Activated CD8-positive, alpha-beta memory T cell treated with anti-CD3 and anti-CD28 coated beads, Interleukin-2, amount 50 U/mL, for 1 hour (primary cell): ENCODE data around the gene SLC35E2B.
"Not testable (repeated sequence)": the region's sequence is repeated elsewhere in the genome, so short reads cannot be mapped to it uniquely, and the experiment has no call there.

ENCODE experiments used
- DNase-seq: peaks from one replicate; pipeline ENCODE4 v3.0.0-alpha.2; 2020; ENCODE audit errors: extremely low read depth

SLC35E2B gene

DNA sequence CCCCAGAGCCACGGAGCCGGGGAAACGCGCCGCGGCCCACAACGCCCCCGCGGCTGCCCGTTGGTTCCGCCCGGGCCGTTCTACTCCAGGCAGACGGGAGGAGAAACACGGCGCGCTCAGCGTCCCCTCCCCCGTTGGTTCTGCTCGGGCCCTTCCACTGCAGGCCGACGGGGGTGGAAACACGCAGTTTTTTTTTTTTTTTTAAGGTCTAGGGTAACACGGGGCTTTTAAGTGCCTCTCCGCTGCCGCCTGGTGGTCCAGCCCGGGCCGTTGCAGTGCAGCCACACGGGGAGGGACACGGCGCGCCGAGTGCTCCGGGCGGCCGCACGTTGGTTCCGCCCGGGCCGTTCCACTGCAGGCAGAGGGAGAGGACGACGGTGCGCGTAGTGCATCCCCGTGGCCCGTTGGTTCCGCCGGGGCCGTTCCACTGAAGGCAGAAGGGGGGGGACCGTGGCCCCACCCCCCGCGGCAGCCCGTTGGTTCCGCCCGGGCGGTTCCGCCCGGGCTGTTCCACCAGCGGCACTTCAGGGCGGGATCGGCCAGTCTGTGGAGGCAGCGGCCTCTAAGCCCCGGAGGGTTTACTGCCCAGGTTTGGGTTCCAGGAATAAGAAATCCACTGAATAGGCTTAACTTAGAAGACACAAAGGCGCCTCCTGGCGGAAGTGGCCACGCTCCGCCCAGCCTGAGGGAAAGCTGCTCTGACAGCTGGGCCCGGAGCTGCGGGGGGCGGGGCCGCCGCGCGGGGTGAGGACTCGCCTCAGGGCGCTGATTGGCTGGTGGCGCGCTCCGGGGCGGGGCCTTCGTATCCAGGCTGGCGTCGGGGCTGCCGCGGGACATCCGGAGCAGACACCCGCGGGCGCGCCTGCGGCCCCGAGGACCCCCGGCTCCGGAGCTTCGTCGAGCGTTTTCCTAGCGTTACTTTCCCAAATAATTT, at the start of gene SLC35E2B:
TSS of gene SLC35E2B (minus strand) at position 82 of the 934 bp plus-strand sequence. CDS start 16,096 bp downstream, outside the sequence.
- peak; percentile 90 for DNase-seq

DNA sequence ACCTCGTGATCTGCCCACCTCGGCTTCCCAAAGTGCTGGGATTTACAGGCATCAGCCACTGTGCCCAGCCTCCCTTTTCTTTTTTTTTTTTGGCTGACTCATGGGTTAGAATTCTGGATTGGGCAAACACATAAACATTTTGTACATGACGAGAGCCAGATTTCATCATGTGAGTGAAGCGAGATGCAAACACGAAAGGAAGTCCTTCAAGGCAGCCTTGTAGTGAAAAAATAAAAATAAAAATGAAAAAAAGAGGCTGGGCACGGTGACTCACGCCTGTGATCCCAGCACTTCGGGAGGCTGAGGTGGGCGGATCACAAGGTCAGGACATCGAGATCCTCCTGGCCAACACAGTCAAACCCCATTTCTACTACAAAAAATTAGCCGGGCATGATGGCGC, 48.4 kb upstream of the SLC35E2B start:
- not testable (repeated sequence) for DNase-seq

GRCh38 chr1:1738799-1739337, 46.3 kb upstream of the SLC35E2B start:
- DNase-seq, result not testable (repeated sequence)

DNA sequence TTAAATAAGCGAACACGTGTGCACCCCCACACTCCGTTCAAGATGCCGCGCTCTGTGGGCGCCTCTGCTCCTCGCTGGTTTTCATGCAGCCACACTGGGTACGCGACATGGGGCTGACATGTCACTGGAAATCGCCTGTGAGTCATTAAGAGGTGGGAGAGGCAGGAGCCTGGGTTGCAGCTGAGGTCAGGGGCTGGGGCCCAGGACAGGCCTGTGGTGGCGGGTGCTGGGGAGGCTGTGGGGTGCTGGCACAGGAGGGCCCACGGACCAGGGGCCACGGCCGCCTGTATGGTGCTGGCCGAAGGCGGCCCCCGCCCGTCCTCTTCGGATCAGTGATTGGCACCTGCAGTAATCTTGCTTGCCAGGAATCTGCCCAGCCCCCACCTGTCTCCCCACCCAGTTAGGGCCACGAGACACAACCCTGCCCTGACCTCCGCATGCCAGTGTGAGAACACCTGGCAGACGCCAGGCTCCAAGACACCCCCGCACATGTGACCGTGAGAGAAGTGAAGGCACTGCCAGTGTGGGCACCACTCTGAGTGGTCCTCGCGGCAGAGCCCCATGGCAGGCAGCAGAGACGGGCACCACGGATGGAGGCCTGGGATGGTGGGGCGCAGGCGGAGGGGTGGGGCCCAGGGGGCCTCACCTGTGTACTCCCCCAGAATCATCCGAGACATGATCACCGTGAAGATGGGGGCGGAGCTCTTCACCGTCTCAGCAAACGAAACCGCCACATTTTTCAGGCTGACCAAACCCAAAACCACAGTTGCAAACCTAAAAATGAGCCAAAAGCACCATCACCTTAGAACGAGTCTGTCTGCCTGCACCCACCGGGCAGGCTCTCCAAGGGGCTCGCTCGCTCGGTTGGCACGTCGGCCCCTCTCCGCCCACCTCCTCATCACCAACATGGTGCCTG, 45.3 kb upstream of the SLC35E2B start:
- DNase-seq, result not testable (repeated sequence)

GRCh38 chr1:1732381-1732780, 39.8 kb upstream of the SLC35E2B start:
- DNase-seq, result no peak

DNA sequence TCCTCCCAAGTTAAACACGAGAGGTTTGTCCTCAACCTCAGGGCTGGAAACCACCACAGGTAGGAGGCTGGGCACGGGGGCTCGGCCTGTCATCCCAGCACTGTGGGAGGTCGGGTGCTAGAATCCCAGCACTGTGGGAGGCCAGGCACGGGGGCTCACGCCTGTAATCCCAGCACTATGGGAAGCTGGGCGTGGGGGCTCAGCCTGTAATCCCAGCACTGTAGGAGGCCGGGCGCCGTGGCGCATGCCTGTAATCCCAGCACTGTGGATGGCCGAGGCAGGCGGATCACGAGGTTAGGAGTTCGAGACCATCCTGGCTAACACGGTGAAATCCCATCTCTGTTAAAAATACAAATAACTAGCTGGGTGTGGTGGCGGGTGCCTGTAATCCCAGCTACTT, 38.3 kb upstream of the SLC35E2B start:
- DNase-seq, result no peak

- DNase-seq, result not testable (repeated sequence)
These were observed 37.6 kb upstream of the SLC35E2B start for GRCh38 chr1:1730230-1730629.

DNA sequence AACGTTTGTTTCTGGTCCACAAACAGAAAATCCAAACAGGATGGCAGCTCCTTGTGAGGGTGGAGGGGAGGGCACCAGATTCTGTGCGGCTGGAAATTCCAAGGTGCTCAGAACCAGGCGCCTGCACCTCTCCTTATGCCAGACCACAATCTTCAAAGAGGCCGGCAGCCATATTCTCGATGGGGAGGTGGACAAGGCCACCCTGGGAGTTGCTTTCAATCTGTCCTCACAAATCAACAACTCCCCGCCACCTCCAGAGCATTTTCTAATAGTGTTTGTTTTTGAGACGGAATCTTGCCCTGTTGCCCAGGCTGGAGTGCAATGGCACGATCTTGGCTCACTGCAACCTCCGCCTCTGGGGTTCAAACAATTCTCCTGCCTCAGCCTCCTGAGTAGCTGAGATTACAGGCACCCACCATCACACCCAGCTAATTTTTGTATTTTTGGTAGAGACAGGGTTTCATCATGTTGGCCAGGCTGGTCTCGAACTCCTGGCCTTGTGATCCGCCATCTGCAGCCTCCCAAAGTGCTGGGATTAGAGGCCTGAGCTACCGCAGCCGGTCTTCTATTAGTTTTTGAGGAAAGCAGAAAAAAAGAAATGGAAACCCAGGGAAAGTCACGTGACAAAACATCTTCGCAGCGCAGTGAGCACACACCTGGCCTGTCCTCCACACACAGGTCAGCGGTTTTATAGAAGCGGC, 36.7 kb upstream of the SLC35E2B start:
- not testable (repeated sequence) for DNase-seq

- not testable (repeated sequence) for DNase-seq
These were observed 35.9 kb upstream of the SLC35E2B start for GRCh38 chr1:1728308-1729005.

DNA sequence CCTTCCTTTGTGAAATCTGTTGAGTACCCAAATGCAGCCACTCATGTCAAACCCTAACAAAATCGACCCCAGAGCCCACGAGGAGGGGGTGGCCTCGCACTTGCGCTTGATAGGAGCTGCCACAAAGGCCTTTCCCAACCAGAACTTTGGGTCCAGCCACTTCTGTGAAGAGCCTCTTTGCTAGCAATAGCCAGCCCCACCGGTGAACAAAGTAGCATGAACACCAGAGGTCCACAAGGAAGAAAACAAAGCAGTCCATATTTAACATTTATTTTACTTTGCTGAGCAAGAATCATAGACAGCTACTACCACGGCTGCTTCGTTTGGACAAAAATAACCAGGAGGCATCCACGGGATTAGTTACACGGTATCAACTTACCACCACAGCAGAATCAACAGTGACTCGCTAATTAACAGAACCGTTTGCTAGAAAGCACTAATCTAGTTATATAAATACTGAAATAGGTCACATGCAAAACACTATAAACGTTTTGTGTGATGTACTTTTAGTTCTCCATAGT, 34.6 kb upstream of the SLC35E2B start:
- DNase-seq, result not testable (repeated sequence)

GRCh38 chr1:1726088-1726487, 33.5 kb upstream of the SLC35E2B start:
- not testable (repeated sequence) for DNase-seq

DNA sequence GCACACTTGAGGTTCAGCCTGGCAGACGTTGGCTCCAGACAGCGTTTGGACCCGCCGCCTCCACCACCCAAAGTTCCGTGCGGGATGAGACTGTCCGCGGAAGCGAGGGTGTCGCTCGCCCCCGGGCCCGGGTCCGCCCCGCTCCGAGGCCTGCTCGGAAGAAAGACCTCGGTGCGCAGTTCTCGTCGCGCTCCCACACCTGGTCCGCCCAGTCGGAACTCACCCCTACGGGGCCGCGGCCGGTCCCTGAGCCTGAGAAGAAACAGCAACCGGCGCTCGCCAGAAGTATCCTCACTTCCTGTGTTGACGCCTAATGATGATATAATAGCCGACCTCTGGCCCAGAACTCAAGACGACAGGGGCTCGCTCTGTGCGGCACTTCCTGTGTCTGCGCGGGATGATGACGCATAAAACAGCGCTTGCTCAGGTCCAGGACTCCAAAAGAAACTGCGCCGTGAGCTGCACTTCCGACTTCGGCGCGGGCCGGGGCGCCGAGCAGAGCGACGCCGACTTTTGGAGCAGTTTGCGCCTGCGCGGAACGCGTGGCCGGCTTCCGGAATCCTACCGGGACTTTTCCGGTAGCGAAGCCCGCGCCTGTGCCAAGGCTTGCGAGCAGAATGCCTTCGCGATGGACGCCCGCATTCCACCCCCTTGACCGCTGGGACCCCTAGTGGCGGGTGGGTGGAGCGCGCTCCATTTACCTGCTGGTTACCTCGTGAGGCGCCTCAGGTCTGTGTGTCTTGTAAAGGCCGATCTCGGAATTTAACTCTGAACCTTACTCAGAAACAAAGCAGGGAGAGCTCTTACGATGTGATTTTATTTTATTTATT, 31.7 kb upstream of the SLC35E2B start, which contains the start of gene CDK11A:
TSS of gene CDK11A (minus strand) at position 323 of the 830 bp plus-strand sequence. CDS start 1,539 bp downstream, outside the sequence.
- peak; percentile 99 for DNase-seq

GRCh38 chr1:1721201-1721600, 28.6 kb upstream of the SLC35E2B start:
- no peak for DNase-seq

- not testable (repeated sequence) for DNase-seq
These were observed 22.7 kb upstream of the SLC35E2B start for GRCh38 chr1:1715109-1715883.

DNA sequence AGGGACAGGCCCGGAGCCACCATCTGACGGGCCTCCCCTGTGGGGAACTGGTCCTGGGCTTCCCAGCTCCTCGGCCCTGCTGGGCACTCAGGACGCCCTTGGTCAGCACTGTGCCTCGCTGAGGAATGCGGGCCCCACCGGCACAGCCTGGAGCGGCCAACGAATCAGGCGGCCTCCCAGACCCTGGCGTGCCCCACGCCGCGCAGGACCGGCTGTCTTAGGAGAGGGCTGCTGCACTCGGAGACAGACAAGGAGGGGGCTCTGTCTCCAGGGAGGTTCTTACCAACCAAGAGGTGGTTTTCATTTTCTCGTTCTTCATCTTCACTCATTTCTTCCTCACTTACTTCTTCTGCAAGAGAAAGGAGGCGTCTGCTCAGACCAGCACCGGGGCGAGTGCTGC, 15.3 kb upstream of the SLC35E2B start:
- DNase-seq, result not testable (repeated sequence)

DNA sequence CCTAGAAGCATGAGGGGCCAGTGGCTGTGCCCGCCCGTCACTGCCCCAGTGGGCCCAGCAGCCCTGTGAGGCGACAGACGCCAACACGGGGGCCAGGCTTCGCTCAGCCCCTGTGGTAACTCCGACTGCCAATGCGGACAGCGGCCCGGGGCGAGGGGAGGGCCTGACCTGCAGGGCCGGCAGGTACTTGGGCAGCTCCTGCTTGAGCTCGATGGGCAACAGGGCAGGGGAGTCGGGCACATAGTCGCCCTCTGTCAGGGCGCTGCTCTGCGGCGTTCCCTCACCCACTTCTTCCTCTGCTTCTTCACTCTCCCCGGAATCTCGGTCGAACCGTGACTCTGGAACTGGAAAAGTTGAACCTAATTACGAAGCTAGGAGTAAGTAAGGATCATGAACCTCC, 14.6 kb upstream of the SLC35E2B start:
- not testable (repeated sequence) for DNase-seq

GRCh38 chr1:1705623-1706022, 13.0 kb upstream of the SLC35E2B start:
- not testable (repeated sequence) for DNase-seq

- DNase-seq, result not testable (repeated sequence)
These were observed 11.8 kb upstream of the SLC35E2B start for GRCh38 chr1:1704284-1704957.
